Ramos (cell line): ENCODE results near the gene L3MBTL2.

ENCODE experiments used
- in situ Hi-C: fragments of 300-500 bp; cut with MboI; formaldehyde crosslinking; loops from one replicate; pipeline ENCODE4 v1.14.3; 2022; ENCODE audit warnings: low sequenced_read_pairs; ENCODE audit not compliant: unreplicated experiment

Gene L3MBTL2

GRCh38 chr22:41204066-41204465 is 1.0 kb upstream of the L3MBTL2 start:
- in situ Hi-C loops, result no loop called here

GRCh38 chr22:41206719-41207118 is 1.6 kb downstream of the L3MBTL2 start:
- in situ Hi-C loops, result no loop called here

GRCh38 chr22:41215409-41215808 is 10.3 kb downstream of the L3MBTL2 start:
- in situ Hi-C loops, result no loop called here

GRCh38 chr22:41215926-41216325 is 10.8 kb downstream of the L3MBTL2 start:
- in situ Hi-C loops, result no loop called here

GRCh38 chr22:41216984-41217383 is 11.9 kb downstream of the L3MBTL2 start:
- in situ Hi-C loops, result no loop called here

- in situ Hi-C loops, result no loop called here
Observed at GRCh38 chr22:41217553-41218157, 12.5 kb downstream of the L3MBTL2 start.

GRCh38 chr22:41222846-41223507 is 17.9 kb downstream of the L3MBTL2 start:
- in situ Hi-C loops, result no loop called here

GRCh38 chr22:41223535-41223934 is 18.4 kb downstream of the L3MBTL2 start:
- in situ Hi-C loops, result no loop called here

DNA sequence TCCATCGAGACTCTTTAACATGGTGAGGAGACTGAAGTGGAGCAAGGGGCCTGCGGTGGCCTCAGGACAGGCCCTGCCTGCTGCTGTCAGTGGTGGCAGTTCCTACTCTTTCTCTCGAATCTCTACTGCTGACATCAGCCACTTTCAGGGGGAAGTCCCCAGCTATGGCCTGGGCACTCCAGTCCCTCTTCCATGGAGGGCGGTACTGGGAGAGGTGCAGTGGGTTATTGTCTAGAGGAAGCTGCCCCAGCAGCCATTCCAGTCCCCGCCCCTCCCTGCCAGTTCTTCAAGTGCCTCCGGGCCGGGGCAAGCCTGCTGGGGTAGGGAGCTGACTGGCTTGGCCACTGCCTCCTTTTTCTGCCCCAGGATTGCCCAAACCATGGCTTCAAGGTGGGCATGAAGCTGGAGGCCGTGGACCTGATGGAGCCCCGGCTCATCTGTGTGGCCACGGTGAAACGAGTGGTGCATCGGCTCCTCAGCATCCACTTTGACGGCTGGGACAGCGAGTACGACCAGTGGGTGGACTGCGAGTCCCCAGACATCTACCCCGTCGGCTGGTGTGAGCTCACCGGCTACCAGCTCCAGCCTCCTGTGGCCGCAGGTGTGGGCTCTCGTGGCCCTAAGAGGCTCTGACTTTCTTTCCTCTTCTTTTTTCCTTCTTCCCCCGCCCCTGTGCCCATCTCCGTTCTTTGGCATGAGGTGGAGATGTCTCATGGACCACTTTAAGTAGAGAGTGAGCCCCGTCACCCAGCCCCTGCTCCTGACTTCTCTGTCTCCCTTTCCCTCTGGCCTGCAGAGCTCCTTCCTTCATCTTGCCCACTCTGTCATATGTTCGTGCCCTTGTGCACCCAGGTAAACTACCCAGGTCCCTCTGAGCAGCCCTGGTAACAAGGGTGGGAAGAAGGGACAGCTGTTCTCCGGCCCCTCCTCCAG is 21.9 kb downstream of the L3MBTL2 start:
- in situ Hi-C loops, result no loop called here

DNA sequence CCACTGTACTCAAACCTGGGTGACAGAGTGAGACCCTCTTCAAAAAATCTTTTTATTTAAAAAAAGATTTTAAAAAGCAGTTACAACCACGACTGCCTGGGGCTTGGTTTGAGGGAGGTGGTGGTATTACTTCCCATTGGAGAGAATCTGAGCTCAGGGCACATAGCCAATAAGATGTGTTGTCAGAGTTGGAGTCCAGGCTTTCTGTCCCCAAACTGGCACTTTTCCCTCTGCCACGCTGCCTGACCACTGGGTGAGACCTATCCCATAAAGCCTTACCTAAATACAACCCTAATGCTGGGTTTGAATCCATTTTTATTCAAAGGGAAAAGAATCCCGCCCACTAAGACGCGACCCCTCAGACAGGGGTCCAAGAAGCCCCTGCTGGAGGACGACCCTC is 24.1 kb downstream of the L3MBTL2 start:
- in situ Hi-C loops, result no loop called here

GRCh38 chr22:41229730-41230400 is 24.8 kb downstream of the L3MBTL2 start:
- in situ Hi-C loops, result loop anchor here (5.0 kb wide), 1 partner anchor 308 kb away; no protein-coding TSS in a partner anchor

DNA sequence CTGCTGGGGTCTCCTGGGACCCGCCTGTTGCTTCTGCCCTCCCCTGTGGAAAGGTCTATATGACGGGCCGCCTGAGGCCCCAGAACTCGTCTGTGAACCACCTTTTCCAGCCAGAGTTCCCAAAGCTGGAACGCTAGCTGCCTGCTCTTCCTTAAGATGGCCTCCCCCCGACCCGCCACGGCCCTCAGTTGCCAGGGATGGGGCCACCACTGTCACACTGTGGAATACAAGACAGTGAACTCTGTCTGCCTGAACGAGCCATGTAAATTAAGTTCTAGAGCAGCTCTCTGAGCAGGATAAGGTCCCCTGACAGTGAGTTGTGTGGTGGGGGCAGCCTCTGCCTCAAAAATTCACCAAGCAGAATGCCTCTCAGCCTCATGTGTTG is 25.3 kb downstream of the L3MBTL2 start:
- in situ Hi-C loops, result loop anchor here (5.0 kb wide), 1 partner anchor 308 kb away; no protein-coding TSS in a partner anchor

- in situ Hi-C loops, result loop anchor here (5.0 kb wide), 1 partner anchor 309 kb away; no protein-coding TSS in a partner anchor
Observed at GRCh38 chr22:41231369-41231768, 26.3 kb downstream of the L3MBTL2 start.

GRCh38 chr22:41234815-41235695 is 29.9 kb downstream of the L3MBTL2 start:
- in situ Hi-C loops, result loop anchor here (5.0 kb wide), 1 partner anchor 313 kb away; no protein-coding TSS in a partner anchor

DNA sequence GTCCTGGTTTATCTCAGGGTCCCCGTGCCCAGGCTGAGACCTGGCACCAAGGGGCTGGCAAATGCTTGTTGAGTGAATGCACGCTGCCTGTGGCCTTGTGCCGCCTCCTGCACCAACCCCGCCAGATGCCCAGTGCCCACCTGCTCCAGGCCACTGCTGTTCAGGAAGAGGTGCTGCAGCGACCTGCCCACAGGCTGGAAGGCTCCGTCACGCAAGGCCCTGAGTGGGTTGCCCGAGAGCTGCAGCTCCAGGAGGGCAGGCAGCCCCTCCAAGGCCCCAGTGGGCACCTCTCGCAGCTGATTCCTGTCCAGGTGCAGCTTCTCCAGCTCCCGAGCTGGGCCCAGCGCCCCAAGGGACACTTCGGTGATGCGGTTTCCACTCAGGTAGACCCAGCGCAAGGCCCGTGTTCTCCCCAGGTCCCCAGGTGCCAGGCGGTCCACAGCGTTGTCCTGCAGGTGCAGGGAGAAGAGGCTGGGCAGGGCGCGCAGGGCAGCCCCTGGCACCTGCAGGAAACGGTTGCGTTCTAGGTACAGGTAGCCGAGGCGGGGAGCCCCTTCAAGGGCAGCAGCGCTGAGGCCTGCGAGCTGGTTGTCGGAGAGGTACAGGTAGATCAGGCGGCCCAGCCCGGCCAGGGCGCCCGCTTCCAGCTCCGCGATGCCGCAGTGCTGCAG is 32.1 kb downstream of the L3MBTL2 start:
- in situ Hi-C loops, result no loop called here

DNA sequence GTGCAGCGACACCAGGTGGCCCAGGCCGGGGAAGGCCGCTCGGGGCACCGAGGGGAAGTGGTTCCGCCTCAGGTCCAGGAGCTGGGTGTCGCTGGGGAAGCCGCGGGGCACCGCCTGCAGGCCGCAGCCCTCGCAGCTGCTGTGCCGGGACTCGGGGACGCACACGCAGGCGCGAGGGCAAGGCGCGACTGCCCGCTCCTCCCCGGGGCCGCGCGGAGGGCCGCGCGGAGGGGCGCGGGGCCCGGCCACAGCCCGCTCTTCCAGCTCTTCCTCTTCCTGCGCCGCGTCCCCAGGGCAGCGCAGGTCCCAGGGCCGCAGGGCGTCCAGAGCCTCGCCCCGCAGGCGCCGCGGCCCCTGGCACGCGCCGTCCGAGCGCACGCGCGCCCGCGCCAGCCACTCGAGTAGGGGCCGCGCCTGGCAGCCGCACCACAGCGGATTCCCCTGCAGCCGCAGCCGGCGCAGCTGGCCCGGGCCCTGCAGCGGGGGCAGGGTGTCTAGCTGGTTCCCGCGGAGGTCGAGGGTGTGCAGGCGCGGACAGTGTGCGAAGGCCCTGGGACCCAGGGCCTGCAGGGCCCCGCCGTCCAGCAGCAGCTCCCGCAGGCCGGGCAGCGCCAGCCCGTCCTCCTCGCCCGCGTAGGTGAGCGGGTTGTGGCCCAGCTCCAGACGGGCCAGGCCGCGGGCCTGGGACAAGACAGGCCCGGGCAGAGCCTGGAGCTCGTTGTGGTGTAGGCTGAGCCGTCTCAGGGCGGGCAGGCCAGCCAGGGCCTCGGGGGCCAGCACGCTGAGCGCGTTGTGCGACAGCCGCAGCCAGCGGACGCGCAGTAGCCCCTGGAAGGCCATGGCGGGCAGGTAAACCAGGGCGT is 32.8 kb downstream of the L3MBTL2 start:
- in situ Hi-C loops, result no loop called here

DNA sequence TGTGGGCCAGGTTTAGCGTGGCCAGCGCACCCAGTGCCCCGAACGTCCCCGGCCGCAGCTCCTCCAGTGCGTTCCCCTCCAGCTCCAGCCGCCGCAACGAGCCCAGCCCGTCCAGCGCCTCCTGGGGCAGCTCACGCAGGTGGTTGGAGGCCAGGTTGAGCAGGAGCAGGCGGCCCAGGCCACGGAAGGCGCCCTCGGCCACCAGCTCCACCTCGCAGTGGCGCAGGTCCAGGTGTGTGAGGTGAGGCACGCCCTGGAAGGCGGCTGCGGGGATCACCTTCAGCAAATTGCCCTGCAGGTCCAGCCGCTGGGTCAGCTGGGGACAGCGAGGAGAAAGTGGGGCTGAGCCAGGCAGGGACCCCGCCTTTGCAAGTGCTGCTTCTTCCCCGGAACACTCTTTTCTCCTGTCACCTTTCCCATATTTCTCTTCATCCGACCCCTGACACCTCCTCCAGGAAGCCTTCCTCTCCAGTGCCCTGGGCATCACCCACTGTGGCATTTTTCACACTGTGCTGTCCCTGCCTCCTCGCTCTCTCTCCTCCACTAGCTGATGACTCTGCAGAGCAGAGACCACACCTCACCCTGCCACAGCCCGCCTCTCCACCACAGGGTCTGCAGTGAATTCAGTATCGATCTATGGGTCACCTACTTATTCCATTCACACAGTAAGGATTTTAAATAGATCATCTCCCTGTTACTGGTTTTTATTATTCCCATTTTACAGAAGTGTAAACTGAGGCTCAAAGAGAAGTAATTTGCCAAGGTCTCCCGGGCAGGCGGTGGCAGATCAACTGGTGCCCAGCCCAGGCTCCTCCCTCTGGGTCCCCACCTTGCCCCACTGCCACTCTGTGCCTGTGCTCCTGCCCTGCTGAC is 33.7 kb downstream of the L3MBTL2 start:
- in situ Hi-C loops, result no loop called here
